Neutrophil (primary cell): ENCODE results near the gene GRID2.

Experiments used
- H3K27ac ChIP-seq: fragments of 200-600 bp; sonication (generic); 2 replicates; pipeline ENCODE4 v1.5.1; 2016; ENCODE audit warnings: mild to moderate bottlenecking, moderate library complexity
- H3K27me3 ChIP-seq: fragments of 200-600 bp; sonication (generic); 2 replicates; pipeline ENCODE4 v1.6.0; 2016; ENCODE audit warnings: mild to moderate bottlenecking
- H3K36me3 ChIP-seq: fragments of 200-600 bp; sonication (generic); 2 replicates; pipeline ENCODE4 v1.5.1; 2017
- H3K4me1 ChIP-seq, 2 experiments: fragments of 200-600 bp in 1 of 2; sonication (generic) in 1 of 2; 1 replicate in 1 of 2; 2 replicates in 1 of 2; pipeline versions ENCODE4 v1.5.1 to v1.6.1; 2013 to 2016; ENCODE audit warnings: low read depth in 1 of 2, low read length in 1 of 2, mild to moderate bottlenecking in 1 of 2, moderate library complexity in 1 of 2; ENCODE audit not compliant: control insufficient read depth in 1 of 2, insufficient read depth in 1 of 2
- H3K4me3 ChIP-seq, 2 experiments: fragments of 200-600 bp in 1 of 2; sonication (generic) in 1 of 2; 1 replicate in 1 of 2; 2 replicates in 1 of 2; pipeline ENCODE4 v1.5.1; 2013 to 2016; ENCODE audit warnings: low read depth in 1 of 2, low read length in 1 of 2, mild to moderate bottlenecking in 1 of 2, moderate library complexity in 1 of 2
- H3K9me3 ChIP-seq: fragments of 200-600 bp; sonication (generic); 2 replicates; pipeline ENCODE4 v1.5.1; 2016
- CTCF ChIP-seq: fragments of 200-600 bp; sonication (generic); IDR thresholded peaks from 2 replicates; pipeline ENCODE4 v1.5.1; 2016; ENCODE audit warnings: antibody characterized with exemption

The GRID2 gene

GRCh38 chr4:93748373-93749291 is 1444.9 kb downstream of the GRID2 start:
- no peak overlapping the region for H3K4me3 ChIP-seq
- no peaks in the 10 kb centered on the region for H3K4me1 ChIP-seq
- H3K27ac ChIP-seq, result no peak overlapping the region
- no peak for TF ChIP-seq CTCF
- H3K9me3 ChIP-seq, result no peaks in the 10 kb centered on the region
- H3K27me3 ChIP-seq, result no peaks in the 10 kb centered on the region
- no peaks in the 10 kb centered on the region for H3K36me3 ChIP-seq

GRCh38 chr4:93749292-93749761 is 1445.6 kb downstream of the GRID2 start:
- H3K36me3 ChIP-seq, result no peaks in the 10 kb centered on the region
- H3K4me1 ChIP-seq, result no peaks in the 10 kb centered on the region
- no peaks in the 10 kb centered on the region for H3K27me3 ChIP-seq
- no peak overlapping the region for H3K4me3 ChIP-seq
- no peak for TF ChIP-seq CTCF
- H3K9me3 ChIP-seq, result no peaks in the 10 kb centered on the region
- H3K27ac ChIP-seq, result no peak overlapping the region

- Histone ChIP-seq H3K9me3 (no peaks in the 10 kb centered on the region), H3K27ac (no peak overlapping the region), H3K4me1 (no peaks in the 10 kb centered on the region), H3K4me3 (no peak overlapping the region), H3K36me3 (no peaks in the 10 kb centered on the region), H3K27me3 (no peaks in the 10 kb centered on the region)
- TF ChIP-seq CTCF, result no peak
Measured at GRCh38 chr4:93751411-93751810, 1447.6 kb downstream of the GRID2 start.

GRCh38 chr4:93756101-93756500 is 1452.3 kb downstream of the GRID2 start:
- no peak for TF ChIP-seq CTCF
- Histone ChIP-seq H3K9me3 (no peaks in the 10 kb centered on the region), H3K27me3 (no peaks in the 10 kb centered on the region), H3K36me3 (no peaks in the 10 kb centered on the region), H3K4me1 (no peaks in the 10 kb centered on the region), H3K27ac (no peak overlapping the region), H3K4me3 (no peak overlapping the region)

- no peaks in the 10 kb centered on the region for H3K4me1 ChIP-seq
- no peak overlapping the region for H3K27ac ChIP-seq
- no peaks in the 10 kb centered on the region for H3K27me3 ChIP-seq
- H3K9me3 ChIP-seq, result no peaks in the 10 kb centered on the region
- TF ChIP-seq CTCF, result no peak
- H3K4me3 ChIP-seq, result no peak overlapping the region
- H3K36me3 ChIP-seq, result no peaks in the 10 kb centered on the region
Measured at GRCh38 chr4:93759506-93759905, 1455.7 kb downstream of the GRID2 start.
